Hepatic stellate cell (primary cell): ENCODE measurements around the gene NEK9.
"Not testable (repeated sequence)": the region's sequence is repeated elsewhere in the genome, so short reads cannot be mapped to it uniquely, and the experiment has no call there.

Source experiments
- DNase-seq: peaks from one replicate; pipeline ENCODE4 v3.0.0; 2011; ENCODE audit warnings: low spot score

NEK9 gene

GRCh38 chr14:75126679-75127473, at the start of gene NEK9:
TSS of gene NEK9 (minus strand) at chr14:75127048. CDS start at chr14:75126921, 127 bp downstream.
- peak; percentile 77 for DNase-seq

- DNase-seq: peak; percentile 86
Measured at GRCh38 chr14:75176142-75176820, 49.4 kb upstream of the NEK9 start, which contains the start of gene TMED10. TSS of gene TMED10 (minus strand) at chr14:75176612. CDS start at chr14:75176579, 33 bp downstream.

- DNase-seq: no peak
Measured at GRCh38 chr14:75175677-75176141, 48.9 kb upstream of the NEK9 start.

GRCh38 chr14:75174066-75174465, 47.2 kb upstream of the NEK9 start:
- no peak for DNase-seq

GRCh38 chr14:75170772-75171171, 43.9 kb upstream of the NEK9 start:
- no peak for DNase-seq

GRCh38 chr14:75168586-75169335, 41.9 kb upstream of the NEK9 start:
- DNase-seq: no peak

GRCh38 chr14:75167325-75167724, 40.5 kb upstream of the NEK9 start:
- no peak for DNase-seq

GRCh38 chr14:75165586-75166391, 38.9 kb upstream of the NEK9 start:
- no peak for DNase-seq

GRCh38 chr14:75164809-75165208, 38.0 kb upstream of the NEK9 start:
- DNase-seq: no peak

GRCh38 chr14:75163677-75164076, 36.8 kb upstream of the NEK9 start:
- DNase-seq: no peak

- DNase-seq: no peak
Measured at GRCh38 chr14:75162631-75163030, 35.8 kb upstream of the NEK9 start.

GRCh38 chr14:75158843-75159614, 32.2 kb upstream of the NEK9 start:
- DNase-seq: no peak

GRCh38 chr14:75156901-75157300, 30.1 kb upstream of the NEK9 start:
- DNase-seq: no peak

- no peak for DNase-seq
Measured at GRCh38 chr14:75156111-75156510, 29.3 kb upstream of the NEK9 start.

- DNase-seq: no peak
Measured at GRCh38 chr14:75155169-75155568, 28.3 kb upstream of the NEK9 start.

- DNase-seq: no peak
Measured at GRCh38 chr14:75153295-75153694, 26.4 kb upstream of the NEK9 start.

- DNase-seq: no peak
Measured at GRCh38 chr14:75151851-75152250, 25.0 kb upstream of the NEK9 start.

GRCh38 chr14:75150637-75151036, 23.8 kb upstream of the NEK9 start:
- DNase-seq: not testable (repeated sequence)

- no peak for DNase-seq
Measured at GRCh38 chr14:75150150-75150549, 23.3 kb upstream of the NEK9 start.

- peak; percentile 79 for DNase-seq
Measured at GRCh38 chr14:75147423-75148071, 20.7 kb upstream of the NEK9 start.
